SK-N-SH treated with all-trans-retinoic acid at 6 μM for 48 hours (cell line): ENCODE results near the gene SEC24C.

ENCODE experiments used
- ATAC-seq: fragments of 200-7000 bp; cut with Tn5 transposase; 3 replicates; pipeline ENCODE4 v1.9.1; 2020; ENCODE audit warnings: mild to moderate bottlenecking, moderate library complexity
- ARNTL ChIP-seq: fragments of 450-650 bp; formaldehyde crosslinking; IDR thresholded peaks from 2 replicates; pipeline ENCODE4 v1.5.0; 2020; ENCODE audit warnings: low read depth, mild to moderate bottlenecking, moderate library complexity, borderline replicate concordance
- BACH2 ChIP-seq: fragments of 250-450 bp; sonication (Bioruptor Pico); IDR thresholded peaks from 2 replicates; pipeline ENCODE4 v1.9.0; 2021; ENCODE audit warnings: mild to moderate bottlenecking, borderline replicate concordance
- CREB5 ChIP-seq: fragments of 250-450 bp; sonication (Bioruptor Pico); IDR thresholded peaks from 2 replicates; pipeline ENCODE4 v1.5.1; 2020; ENCODE audit warnings: low read depth, mild to moderate bottlenecking, moderate library complexity
- CSDC2 ChIP-seq: fragments of 250-450 bp; sonication (Bioruptor Pico); IDR thresholded peaks from 2 replicates; pipeline ENCODE4 v1.5.0; 2020; ENCODE audit warnings: mild to moderate bottlenecking, moderate library complexity
- CSRNP3 ChIP-seq: fragments of 250-450 bp; sonication (Bioruptor Pico); IDR thresholded peaks from 2 replicates; pipeline ENCODE4 v1.5.1; 2021; ENCODE audit warnings: mild to moderate bottlenecking, moderate library complexity
- ESRRG ChIP-seq: fragments of 250-450 bp; sonication (Bioruptor Pico); IDR thresholded peaks from 2 replicates; pipeline ENCODE4 v1.6.1; 2021; ENCODE audit warnings: mild to moderate bottlenecking
- ISL1 ChIP-seq: fragments of 250-450 bp; sonication (Bioruptor Pico); IDR thresholded peaks from 2 replicates; pipeline ENCODE4 v2.1.2; 2022; ENCODE audit warnings: mild to moderate bottlenecking, moderate library complexity
- OSR1 ChIP-seq: fragments of 250-450 bp; sonication (Bioruptor Pico); IDR thresholded peaks from 2 replicates; pipeline ENCODE4 v1.8.0; 2022; ENCODE audit warnings: moderate library complexity, mild to moderate bottlenecking, inconsistent platforms
- PATZ1 ChIP-seq: fragments of 250-450 bp; sonication (Bioruptor Pico); IDR thresholded peaks from 2 replicates; pipeline ENCODE4 v1.8.0; 2020; ENCODE audit warnings: mild to moderate bottlenecking, moderate library complexity, borderline replicate concordance
- POU6F1 ChIP-seq: fragments of 250-450 bp; sonication (Bioruptor Pico); IDR thresholded peaks from 2 replicates; pipeline ENCODE4 v1.8.0; 2021; ENCODE audit warnings: low read depth, mild to moderate bottlenecking, moderate library complexity, borderline replicate concordance
- PPARA ChIP-seq: fragments of 250-450 bp; sonication (Bioruptor Pico); IDR thresholded peaks from 2 replicates; pipeline ENCODE4 v1.5.0; 2020; ENCODE audit warnings: mild to moderate bottlenecking, borderline replicate concordance
- RARB ChIP-seq: fragments of 250-450 bp; sonication (Bioruptor Pico); IDR thresholded peaks from 2 replicates; pipeline ENCODE4 v1.8.0; 2021; ENCODE audit warnings: mild to moderate bottlenecking, moderate library complexity
- SNAI2 ChIP-seq: fragments of 250-450 bp; sonication (Bioruptor Pico); IDR thresholded peaks from 2 replicates; pipeline ENCODE4 v1.5.0; 2020; ENCODE audit warnings: mild to moderate bottlenecking, moderate library complexity
- TCF4 ChIP-seq: fragments of 250-450 bp; sonication (Bioruptor Pico); IDR thresholded peaks from 2 replicates; pipeline ENCODE4 v1.8.0; 2021; ENCODE audit warnings: mild to moderate bottlenecking, moderate library complexity, borderline replicate concordance
- TOX ChIP-seq: fragments of 250-450 bp; sonication (Bioruptor Pico); IDR thresholded peaks from 2 replicates; pipeline ENCODE4 v1.8.0; 2021; ENCODE audit warnings: mild to moderate bottlenecking, moderate library complexity, borderline replicate concordance
- TSHZ2 ChIP-seq: fragments of 250-450 bp; sonication (Bioruptor Pico); IDR thresholded peaks from 2 replicates; pipeline ENCODE4 v1.5.0; 2020; ENCODE audit warnings: mild to moderate bottlenecking, moderate library complexity
- ZFP3 ChIP-seq: fragments of 250-450 bp; sonication (Bioruptor Pico); IDR thresholded peaks from 2 replicates; pipeline ENCODE4 v1.5.0; 2020; ENCODE audit warnings: mild to moderate bottlenecking, moderate library complexity
- ZFP30 ChIP-seq: fragments of 450-650 bp; formaldehyde crosslinking; IDR thresholded peaks from 2 replicates; pipeline ENCODE4 v1.5.0; 2022; ENCODE audit warnings: mild to moderate bottlenecking, moderate library complexity
- ZNF565 ChIP-seq: fragments of 450-650 bp; formaldehyde crosslinking; conservative IDR thresholded peaks from 2 replicates; pipeline ENCODE4 v1.5.0; 2020; ENCODE audit warnings: low read depth, mild to moderate bottlenecking, moderate library complexity
- ZNF70 ChIP-seq: fragments of 450-650 bp; formaldehyde crosslinking; IDR thresholded peaks from 2 replicates; pipeline ENCODE4 v1.5.0; 2020; ENCODE audit warnings: mild to moderate bottlenecking, moderate library complexity
- ZNF8 ChIP-seq: fragments of 450-650 bp; formaldehyde crosslinking; IDR thresholded peaks from 2 replicates; pipeline ENCODE4 v1.5.0; 2020; ENCODE audit warnings: mild to moderate bottlenecking, moderate library complexity

The SEC24C gene

GRCh38 chr10:73809061-73809818 lies 65.1 kb downstream of the SEC24C start:
- TF ChIP-seq PPARA (CRISPR knock-in tag) (no peak), POU6F1 (CRISPR knock-in tag) (no peak), ESRRG (CRISPR knock-in tag) (no peak), CREB5 (CRISPR knock-in tag) (no peak), RARB (no peak), TCF4 (CRISPR knock-in tag) (no peak), TOX (CRISPR knock-in tag) (no peak), ARNTL (no peak), ZFP30 (CRISPR knock-in tag) (no peak), PATZ1 (CRISPR knock-in tag) (no peak), ZNF70 (CRISPR knock-in tag) (no peak), OSR1 (no peak), CSDC2 (no peak), CSRNP3 (CRISPR knock-in tag) (no peak), SNAI2 (CRISPR knock-in tag) (no peak), BACH2 (CRISPR knock-in tag) (no peak), ZFP3 (CRISPR knock-in tag) (no peak), ZNF8 (CRISPR knock-in tag) (no peak), ISL1 (CRISPR knock-in tag) (no peak), ZNF565 (no peak)
- no peak for ATAC-seq

- TF ChIP-seq TSHZ2 (CRISPR knock-in tag) (no peak), OSR1 (no peak), SNAI2 (CRISPR knock-in tag) (no peak), PATZ1 (CRISPR knock-in tag) (no peak), RARB (no peak), CSDC2 (no peak), ZFP30 (CRISPR knock-in tag) (no peak), TOX (CRISPR knock-in tag) (no peak), ZFP3 (CRISPR knock-in tag) (no peak), ZNF8 (CRISPR knock-in tag) (no peak), ISL1 (CRISPR knock-in tag) (no peak)
- ATAC-seq: no peak
These were observed 66.2 kb downstream of the SEC24C start for GRCh38 chr10:73810358-73810734.
